OCI-LY7 (cell line): ENCODE measurements around the gene SRSF8.

Experiments used
- CTCF ChIP-seq: fragments of 200-600 bp; sonication (generic); conservative IDR thresholded peaks from 2 replicates; pipeline ENCODE4 v1.5.1; 2014; ENCODE audit warnings: mild to moderate bottlenecking, antibody characterized with exemption, low read length, moderate library complexity, mixed read lengths
- EZH2phosphoT487 ChIP-seq: fragments of 200-600 bp; sonication (generic); IDR thresholded peaks from 2 replicates; pipeline ENCODE4 v1.6.1; 2018; ENCODE audit warnings: low read depth, borderline replicate concordance, mild to moderate bottlenecking, mixed run types, antibody characterized with exemption, low read length, moderate library complexity, mixed read lengths

- TF ChIP-seq CTCF (no peak), EZH2phosphoT487 (no peak)
Measured at GRCh38 chr11:95057959-95058358, 8.8 kb upstream of the SRSF8 start.
